ENCODE results near the gene RSU1.

Gene RSU1

DNA sequence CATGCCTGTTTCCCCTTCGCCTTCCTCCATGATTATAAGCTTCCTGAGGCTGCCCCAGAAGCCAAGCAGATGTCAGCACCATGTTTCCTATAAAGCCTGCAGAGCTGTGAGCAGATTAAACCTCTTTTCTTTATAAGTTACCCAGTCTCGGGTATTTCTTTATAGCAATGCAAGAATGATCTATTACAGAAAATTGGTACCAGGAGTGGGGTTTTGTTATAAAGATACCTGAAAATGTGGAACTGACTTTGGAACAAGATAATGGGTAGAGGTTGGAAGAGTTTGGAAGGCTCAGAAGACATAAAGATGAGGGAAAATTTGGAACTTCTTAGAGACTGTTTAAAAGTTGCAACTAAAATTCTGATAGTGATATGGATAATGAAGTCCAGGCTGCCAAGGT, 4.8 kb upstream of the RSU1 start:
- no peak for DNase-seq (ENCODE audit: low read depth)

- no peak for DNase-seq (ENCODE audit: low read depth)
Observed at GRCh38 chr10:16820421-16820820, 3.2 kb upstream of the RSU1 start.

GRCh38 chr10:16820018-16820417, 2.8 kb upstream of the RSU1 start:
- DNase-seq (ENCODE audit: low read depth): no peak

- no peak for DNase-seq (ENCODE audit: low read depth)
Observed at GRCh38 chr10:16819436-16819835, 2.2 kb upstream of the RSU1 start.

DNA sequence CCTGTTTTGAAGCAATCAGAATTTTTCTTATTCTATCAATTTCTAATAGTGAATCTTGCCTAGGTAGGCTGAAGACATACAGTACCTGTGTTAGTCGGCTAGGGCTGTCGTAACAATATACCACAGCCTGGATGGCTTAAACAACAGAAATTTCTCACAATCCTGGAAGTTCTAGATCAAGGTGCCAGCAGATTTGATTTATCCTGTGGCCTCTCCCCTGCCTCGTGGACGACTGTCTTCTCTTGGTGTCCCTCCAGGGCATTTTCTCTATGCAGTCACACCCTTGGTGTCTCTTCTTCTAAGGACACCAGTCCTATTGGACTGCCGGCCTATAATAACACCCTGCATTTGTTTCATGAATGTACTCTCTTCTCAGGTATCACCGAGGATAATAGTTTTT, 1.8 kb upstream of the RSU1 start:
- no peak for DNase-seq (ENCODE audit: low read depth)

DNA sequence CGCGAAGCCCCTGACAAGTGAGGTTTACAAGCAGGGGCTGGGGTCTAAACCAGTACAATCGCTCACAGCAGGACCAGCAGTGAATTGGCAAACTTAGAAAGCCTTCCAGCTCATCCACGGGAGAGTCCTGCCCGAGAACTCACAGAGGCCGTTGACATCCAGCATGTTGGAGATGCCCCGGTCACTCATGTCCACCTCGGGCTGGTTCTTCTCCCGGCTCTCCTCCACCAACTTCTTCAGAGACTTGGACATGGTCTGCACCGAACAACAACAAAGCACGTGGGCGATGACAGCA, 447 bp downstream of the RSU1 start:
- DNase-seq (ENCODE audit: low read depth): no peak

DNA sequence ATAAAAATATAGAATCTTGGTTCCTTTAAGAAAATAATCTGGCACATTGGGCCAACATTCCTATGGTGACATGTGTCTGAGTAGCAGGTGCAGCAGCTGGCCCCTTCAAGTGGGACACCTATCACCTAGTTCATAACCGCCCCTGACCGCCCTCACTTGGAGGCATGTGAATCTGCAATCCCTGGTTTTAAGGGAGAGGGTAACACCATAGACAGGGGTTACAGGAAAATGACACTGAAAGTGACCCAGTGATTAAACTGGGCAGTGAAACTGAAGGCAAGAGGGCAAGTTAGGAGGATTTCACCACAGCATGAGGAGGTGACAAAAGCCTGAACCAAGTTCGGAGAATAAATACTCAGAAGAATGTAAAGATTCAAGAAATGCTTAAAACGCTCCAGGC, 1.1 kb downstream of the RSU1 start:
- no peak for DNase-seq (ENCODE audit: low read depth)

- no peak for DNase-seq (ENCODE audit: low read depth)
Observed at GRCh38 chr10:16814012-16814411, 3.2 kb downstream of the RSU1 start.

DNA sequence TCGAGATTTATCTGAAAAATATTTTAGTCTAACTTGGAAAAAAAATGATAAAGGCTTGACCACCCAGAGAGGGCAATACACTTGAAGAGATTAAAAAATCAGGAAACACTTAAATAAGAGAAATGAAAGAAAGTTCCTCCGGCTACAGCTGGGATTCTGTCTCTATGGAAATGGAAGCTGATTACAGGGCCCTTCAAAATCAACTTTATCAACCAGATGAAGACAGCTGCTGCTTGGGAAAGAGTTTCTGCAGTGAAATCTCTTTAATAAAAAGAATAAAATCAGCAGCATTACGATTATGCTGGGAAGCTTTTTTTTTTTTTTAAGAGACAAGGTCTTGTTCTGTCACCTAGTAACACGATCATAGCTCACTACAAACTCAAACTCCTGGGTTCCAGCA, 4.5 kb downstream of the RSU1 start:
- DNase-seq (ENCODE audit: low read depth): no peak

DNA sequence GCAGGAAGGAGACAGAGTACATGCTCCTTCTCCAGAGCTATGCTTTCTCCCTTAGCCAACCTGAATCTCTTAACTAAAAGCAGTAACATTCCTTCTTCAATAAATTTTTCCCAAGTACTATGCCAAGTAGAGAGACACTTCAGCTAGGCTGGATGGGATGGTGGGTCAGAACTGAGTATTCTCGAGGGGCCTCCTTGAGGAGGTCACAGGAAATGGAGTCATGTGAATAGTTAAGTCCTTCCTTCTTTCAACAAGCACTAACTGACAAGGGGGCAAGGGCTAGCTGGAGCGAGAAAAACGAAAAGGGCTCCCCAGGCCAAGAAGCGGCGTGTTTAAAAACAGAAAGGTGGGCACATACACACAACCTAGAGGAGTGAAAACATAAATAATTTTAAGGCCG, 5.5 kb downstream of the RSU1 start:
- no peak for DNase-seq (ENCODE audit: low read depth)

DNA sequence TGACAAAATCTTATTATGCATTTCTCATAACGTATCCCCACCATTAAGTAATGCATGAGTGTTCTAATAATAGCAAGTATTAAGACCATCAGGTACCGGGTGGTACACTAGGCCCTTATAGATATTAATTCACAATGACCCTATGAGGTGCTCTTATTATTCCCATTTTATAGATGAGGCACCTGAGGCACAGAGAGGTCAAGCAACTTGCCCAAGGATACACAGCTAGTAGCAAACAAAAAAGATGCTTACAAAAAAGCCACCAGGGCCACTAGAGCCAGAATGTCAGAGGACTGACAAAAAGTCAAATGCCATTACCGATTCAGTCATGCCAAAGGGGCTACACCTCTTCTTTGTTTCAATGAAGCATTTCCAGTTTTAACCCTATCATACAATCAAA, 5.9 kb downstream of the RSU1 start:
- no peak for DNase-seq (ENCODE audit: low read depth)

DNA sequence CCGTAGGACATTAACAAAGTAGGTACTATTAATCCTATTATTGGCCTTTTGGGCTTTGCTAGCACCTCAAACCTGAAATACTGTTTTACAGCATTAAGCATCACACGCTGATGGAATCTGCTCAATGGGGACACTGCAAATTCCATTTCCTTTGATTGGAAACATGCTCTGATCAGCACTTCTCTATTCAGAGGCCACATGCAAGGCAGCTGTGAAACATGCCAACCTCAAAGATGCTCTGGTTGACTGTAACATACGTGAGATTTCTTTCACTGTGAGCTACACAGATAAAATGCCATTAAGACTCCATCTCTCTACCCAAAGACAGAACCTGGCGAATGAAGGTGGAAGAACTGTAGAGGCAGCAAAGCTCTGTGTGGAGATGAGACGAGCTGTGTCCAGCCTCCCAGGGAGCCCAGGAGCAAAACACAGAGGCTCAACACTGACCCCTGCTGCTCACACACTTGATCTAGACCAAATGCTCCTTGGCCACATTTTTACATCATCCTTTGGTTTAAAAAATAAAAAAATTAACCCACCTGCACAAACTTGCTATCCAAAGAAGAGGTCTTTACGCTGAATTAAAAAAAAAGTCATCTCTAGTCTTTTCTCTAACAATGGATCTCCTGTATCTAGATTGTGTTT, 8.0 kb downstream of the RSU1 start:
- DNase-seq (ENCODE audit: low read depth): no peak

DNA sequence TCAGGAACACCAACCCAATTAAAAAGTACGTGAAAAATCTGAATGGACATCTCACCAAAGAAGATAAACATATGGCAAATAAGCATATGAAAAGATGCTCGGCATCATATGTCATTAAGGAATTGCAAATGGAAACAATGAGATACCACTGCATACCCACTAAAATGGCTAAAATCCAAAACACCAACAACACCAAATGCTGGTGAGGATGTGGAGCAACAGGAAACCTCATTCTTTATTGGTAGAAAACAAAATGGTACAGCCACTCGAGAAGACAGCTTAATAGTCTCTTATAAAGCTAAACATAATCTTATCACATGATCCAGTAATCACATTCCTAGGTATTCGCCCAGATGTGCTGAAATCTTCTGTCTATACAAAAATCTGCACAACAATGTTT, 13.1 kb downstream of the RSU1 start:
- no peak for DNase-seq (ENCODE audit: low read depth)

DNA sequence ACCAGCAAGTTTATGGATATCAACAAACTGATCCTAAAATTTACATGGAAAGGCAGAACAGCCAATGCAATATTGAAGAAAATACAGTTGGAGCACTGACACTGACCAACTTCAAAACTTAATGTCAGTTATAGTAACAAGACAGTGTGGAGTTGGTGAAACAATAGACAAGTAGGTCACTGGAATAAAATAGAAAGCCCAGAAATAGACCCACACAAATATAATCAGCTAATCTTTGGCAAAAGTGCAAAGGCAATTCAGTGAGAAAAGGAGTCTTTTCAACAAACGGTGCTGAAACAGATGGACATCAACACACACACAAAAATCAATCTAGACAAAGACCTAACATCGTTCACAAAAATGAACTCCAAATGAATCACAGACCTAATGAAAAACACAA, 13.8 kb downstream of the RSU1 start:
- no peak for DNase-seq (ENCODE audit: low read depth)

GRCh38 chr10:16799621-16800020, 17.6 kb downstream of the RSU1 start:
- no peak for DNase-seq (ENCODE audit: low read depth)

GRCh38 chr10:16798571-16798970, 18.7 kb downstream of the RSU1 start:
- no peak for DNase-seq (ENCODE audit: low read depth)

- DNase-seq (ENCODE audit: low read depth): no peak
Observed at GRCh38 chr10:16795410-16796073, 21.7 kb downstream of the RSU1 start.

- no peak for DNase-seq (ENCODE audit: low read depth)
Observed at GRCh38 chr10:16794005-16794404, 23.2 kb downstream of the RSU1 start.

GRCh38 chr10:16792675-16793074, 24.5 kb downstream of the RSU1 start:
- no peak for DNase-seq (ENCODE audit: low read depth)

DNA sequence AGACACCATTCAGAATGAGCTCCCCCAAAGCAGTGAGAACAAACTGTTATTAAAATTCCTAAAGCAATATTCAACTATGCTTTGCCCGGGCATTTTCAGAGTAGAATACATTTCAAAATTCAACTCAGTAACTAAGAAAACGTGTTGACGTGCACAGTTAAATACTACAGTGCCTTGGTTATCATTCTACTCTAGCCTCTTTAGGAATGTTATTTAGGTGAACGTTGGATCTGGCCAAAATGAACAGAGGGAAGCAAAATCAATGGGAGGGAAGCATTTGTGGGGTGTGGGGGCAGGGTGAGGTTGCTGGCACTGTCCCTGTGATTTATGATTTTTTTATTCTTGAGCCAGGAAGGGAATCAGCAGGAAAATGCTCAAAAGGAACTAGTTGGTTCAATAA, 27.5 kb downstream of the RSU1 start:
- no peak for DNase-seq (ENCODE audit: low read depth)

- DNase-seq (ENCODE audit: low read depth): no peak
Observed at GRCh38 chr10:16789261-16789660, 28.0 kb downstream of the RSU1 start.

DNA sequence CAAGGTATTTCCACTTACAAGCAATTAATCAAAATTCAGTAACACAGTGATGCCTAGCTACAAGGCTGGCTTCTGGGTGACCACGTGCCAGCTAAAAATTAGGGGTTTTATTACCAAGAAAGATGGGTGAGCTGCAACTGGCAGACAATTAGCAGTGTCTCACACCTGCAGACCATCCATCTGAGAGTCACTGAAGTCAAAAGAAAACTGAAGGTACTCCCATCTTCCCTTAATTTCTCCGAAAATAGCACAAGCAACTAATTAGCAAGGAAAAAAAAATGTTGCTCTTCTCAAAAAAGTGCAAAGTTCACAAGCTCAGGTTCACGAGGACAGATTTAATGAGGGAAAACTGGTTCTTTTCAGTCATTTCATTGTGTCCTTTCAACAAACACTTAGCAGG, 28.4 kb downstream of the RSU1 start:
- no peak for DNase-seq (ENCODE audit: low read depth)

DNA sequence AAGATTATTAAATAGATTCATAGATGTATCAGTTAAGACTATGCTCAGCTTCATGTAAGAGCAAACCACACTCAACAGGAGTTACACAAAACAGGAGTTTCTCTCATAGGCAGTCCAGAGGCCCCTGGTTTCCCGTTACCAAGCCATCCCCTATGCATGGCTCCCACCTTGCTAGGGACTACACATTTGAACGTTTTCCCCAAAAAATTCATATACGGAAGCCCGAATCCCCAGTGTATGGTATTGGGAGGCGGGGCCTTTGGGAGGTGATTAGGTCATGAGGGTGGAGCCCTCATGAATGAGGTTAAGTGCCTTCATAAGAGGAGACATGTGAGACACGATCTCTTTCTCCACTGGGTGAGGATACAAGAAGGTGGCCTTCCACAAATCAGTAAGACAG, 29.1 kb downstream of the RSU1 start:
- DNase-seq (ENCODE audit: low read depth): no peak

- DNase-seq (ENCODE audit: low read depth): no peak
Observed at GRCh38 chr10:16787361-16787791, 29.8 kb downstream of the RSU1 start.

Measured in HS-5 (cell line).